WI38 (cell line): ENCODE results near the gene ZBTB20.

Experiments used
- H3K4me3 ChIP-seq: 2 replicates; pipeline ENCODE4 v1.5.1; 2011; ENCODE audit warnings: low read depth, mild to moderate bottlenecking, control low read depth, low read length
- CTCF ChIP-seq: IDR thresholded peaks from 2 replicates; pipeline ENCODE4 v1.5.1; 2012; ENCODE audit warnings: low read depth, mild to moderate bottlenecking, control low read depth, low read length

ZBTB20 gene

GRCh38 chr3:114838025-114838424 lies 309.1 kb downstream of the ZBTB20 start:
- TF ChIP-seq CTCF: no peak
- no peak overlapping the region for H3K4me3 ChIP-seq

DNA sequence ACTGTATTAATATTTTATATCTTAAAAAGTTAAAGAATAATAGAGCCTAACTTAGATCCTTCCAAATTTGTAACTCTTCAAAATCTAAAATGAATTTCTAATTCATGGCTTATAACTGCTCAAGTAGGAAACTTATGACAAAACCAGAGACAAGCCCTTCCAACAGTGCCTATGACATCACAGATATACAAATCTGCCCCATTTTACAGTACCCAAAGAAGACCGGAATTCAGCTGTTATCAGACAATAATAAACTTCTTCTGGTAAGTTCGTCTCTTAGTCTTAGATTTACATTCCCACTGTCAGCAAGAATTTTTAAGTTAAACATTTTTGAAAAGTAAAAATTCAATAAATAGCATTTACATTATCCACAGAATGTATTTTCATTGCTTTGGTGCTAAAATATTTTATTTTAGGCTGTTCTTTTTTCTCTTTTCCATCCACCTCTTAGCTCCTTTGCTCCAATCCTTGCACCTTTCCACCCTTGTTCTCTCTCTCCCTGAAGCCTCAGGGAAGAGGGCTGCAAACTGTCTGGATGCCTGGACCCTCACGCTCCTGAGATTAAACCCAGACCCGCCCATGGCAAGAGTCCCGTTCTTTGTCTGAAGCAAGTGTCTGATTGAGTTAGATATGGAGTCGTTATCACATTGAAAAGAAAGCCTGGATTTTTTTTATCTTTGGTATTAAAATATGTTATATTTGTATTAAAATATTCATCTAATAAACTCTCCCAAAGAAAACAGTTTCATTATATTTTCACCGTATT lies 312.7 kb downstream of the ZBTB20 start:
- no peak for TF ChIP-seq CTCF
- H3K4me3 ChIP-seq: no peak overlapping the region; the same call in 1 of the 2 replicates

DNA sequence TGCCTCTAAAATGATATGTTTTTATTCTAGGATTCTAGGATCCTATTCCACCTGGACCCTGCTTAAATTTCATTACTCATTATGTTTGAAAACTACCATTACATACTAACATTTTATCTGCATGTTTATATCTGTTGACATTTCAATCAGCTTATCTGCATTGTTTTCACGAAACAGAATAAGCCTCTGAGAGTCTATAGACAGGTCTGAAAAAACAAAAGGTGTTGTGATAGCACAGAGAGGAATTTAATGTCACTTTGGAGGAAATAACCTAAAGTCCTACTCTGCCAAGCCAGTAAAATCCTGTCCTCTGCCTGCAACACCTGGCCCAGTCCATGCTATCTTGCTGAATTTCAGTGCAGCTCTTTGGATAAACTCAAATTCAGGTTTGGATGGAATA lies 315.2 kb downstream of the ZBTB20 start:
- no peak overlapping the region for H3K4me3 ChIP-seq
- TF ChIP-seq CTCF: no peak

- H3K4me3 ChIP-seq: no peak overlapping the region
- no peak for TF ChIP-seq CTCF
These were observed 316.4 kb downstream of the ZBTB20 start for GRCh38 chr3:114830652-114831051.

DNA sequence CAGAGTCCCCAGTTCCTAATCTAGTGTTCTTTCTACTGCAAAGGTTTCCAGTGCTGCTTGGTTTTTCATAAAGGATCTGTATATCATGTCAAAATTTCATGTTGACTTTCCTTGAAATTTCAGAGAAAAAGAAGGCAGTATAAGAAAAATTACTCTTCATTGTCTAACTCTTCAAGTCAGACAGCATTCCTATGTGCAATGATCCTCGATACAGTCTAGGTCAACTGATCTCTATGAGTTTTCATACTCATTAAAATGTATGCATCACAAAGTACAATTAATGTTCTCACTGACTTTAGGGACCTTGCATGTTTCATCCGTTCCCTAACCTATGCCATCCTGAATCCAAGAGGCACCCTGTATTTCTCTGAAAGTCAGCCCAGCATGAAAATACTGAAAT lies 317.3 kb downstream of the ZBTB20 start:
- no peak overlapping the region for H3K4me3 ChIP-seq
- no peak for TF ChIP-seq CTCF

- no peak overlapping the region for H3K4me3 ChIP-seq
- TF ChIP-seq CTCF: peak; percentile 55
These were observed 319.6 kb downstream of the ZBTB20 start for GRCh38 chr3:114827495-114827894.

DNA sequence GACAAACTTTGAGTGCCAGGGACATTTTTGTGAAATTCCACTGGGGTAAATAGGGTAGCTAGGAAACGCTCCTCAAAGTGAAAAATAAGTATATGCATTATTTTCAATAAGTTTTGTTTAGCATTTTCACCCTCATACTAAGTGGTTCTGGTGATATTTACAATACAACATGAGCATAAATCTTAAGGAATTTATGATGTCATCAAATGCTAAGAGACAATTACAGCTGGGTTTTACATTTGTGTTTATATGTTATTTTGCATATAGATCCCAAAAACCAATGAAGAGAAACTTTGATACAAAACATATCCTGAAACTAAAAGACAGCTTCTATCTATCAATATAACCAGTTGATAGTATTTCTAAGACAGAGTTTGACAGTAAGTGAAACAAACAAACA lies 323.1 kb downstream of the ZBTB20 start:
- no peak overlapping the region for H3K4me3 ChIP-seq
- TF ChIP-seq CTCF: no peak
